SJSA1 (cell line): ENCODE data around the gene PRKCB. TPM values are rescaled to one million over a fixed set of nuclear protein-coding genes. Genes with fewer than 3 reads are reported as not detected.

Experiments used
- DNase-seq, 2 experiments: peaks; one replicate each; pipeline ENCODE4 v3.0.0-alpha.2; 2015 to 2020; ENCODE audit warnings: low spot score in 2 of 2, low read depth in 1 of 2
- H3K27ac ChIP-seq: fragments of 250-450 bp; sonication (Bioruptor Pico); 2 replicates; pipeline ENCODE4 v1.5.1; 2020; ENCODE audit warnings: mild to moderate bottlenecking, moderate library complexity
- H3K27me3 ChIP-seq: fragments of 250-450 bp; sonication (Bioruptor Pico); replicated peaks from 2 replicates; pipeline ENCODE4 v1.5.1; 2020; ENCODE audit warnings: mild to moderate bottlenecking, moderate library complexity
- H3K36me3 ChIP-seq: fragments of 250-450 bp; sonication (Bioruptor Pico); 2 replicates; pipeline ENCODE4 v1.5.1; 2020; ENCODE audit warnings: mild to moderate bottlenecking
- H3K4me1 ChIP-seq: fragments of 250-450 bp; sonication (Bioruptor Pico); replicated peaks from 2 replicates; pipeline ENCODE4 v1.6.1; 2021; ENCODE audit warnings: mild to moderate bottlenecking
- H3K4me3 ChIP-seq: fragments of 250-450 bp; sonication (Bioruptor Pico); 2 replicates; pipeline ENCODE4 v1.5.1; 2020; ENCODE audit warnings: mild to moderate bottlenecking
- H3K9me3 ChIP-seq: fragments of 250-450 bp; sonication (Bioruptor Pico); replicated peaks from 2 replicates; pipeline ENCODE4 v1.5.1; 2020; ENCODE audit warnings: mild to moderate bottlenecking
- total RNA-seq: library from RNA; depleted of rRNA; stranded (reverse); fragments of >200 nt; shearing (Covaris generic); gene quantifications from 2 replicates; pipeline ENCODE4 v1.2.3, GENCODE V29; 2014; rRNA removed

The PRKCB gene
- total RNA-seq: 1.8 and 4.2 TPM in 2 replicates

DNA sequence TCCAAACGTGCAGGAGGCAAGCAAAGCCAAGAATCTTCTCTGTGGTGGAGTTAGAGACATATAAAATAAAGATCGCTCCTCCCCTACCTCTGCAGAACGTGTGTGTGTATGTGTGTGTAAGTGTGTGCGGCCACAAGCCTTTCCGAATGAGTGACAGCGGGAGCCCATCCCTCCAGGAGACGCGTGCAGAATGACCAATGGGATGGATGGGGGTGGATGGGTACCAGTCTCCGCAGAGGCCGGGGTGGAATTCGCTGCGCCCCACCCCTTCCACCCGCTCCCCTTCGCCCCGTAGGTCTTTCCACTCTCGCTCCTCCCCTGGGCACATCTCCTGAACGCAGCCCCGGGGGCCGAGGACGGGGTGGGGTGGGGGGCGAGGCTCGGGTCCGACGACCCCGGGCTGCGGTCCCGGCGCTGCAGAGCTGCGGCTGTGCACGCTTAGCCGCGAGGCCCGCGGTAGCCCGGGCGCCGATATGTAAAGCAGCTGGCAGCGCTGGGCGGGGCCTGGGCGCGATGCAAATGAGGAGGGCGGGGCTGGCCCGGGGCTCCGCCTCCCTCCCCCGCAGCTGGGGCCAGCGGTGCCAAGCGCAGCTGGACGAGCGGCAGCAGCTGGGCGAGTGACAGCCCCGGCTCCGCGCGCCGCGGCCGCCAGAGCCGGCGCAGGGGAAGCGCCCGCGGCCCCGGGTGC lies at the start of gene PRKCB:
TSS of gene PRKCB (plus strand) at position 594 of the 688 bp plus-strand sequence.
- Histone ChIP-seq H3K27me3 (peaks cover 23% of the 10 kb centered on the region), H3K4me3 (peak within 1 kb of the TSS; percentile 40), H3K36me3 (no peaks in the 10 kb centered on the region), H3K9me3 (no peaks in the 10 kb centered on the region), H3K4me1 (peaks cover 23% of the 10 kb centered on the region), H3K27ac (no peak within 1 kb of the TSS)
- peak; percentile 64 to 73 for DNase-seq

DNA sequence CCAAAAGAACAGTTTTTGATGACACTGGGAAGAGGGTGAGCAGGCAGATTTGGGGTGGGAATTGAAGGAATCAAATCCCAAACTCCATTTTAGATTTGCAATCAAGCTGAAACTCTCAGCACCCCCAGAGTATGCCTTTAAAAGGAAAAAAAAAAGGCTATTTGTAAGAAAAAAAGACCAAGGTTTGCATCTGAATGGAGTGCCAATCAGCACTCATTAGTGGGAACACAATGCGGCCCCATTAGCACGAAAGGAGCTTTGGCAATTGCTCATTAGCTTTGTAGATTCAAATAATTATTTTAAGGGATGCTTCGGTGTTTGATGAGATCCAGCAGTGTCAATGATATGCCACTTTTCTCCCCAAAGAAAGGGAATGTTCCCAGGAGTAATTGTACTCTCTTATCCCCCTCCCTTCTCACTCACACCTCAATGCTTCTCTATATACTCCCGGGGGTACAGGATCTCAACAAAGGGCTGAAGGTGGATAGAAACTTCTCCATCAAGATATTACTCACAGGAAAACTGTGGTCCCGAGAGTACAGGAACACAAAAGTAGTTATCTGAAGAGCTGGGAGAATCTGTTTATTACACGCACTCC lies 48.7 kb upstream of the PRKCB start:
- H3K27ac ChIP-seq: no peak overlapping the region
- no peaks in the 10 kb centered on the region for H3K36me3 ChIP-seq
- H3K27me3 ChIP-seq: no peaks in the 10 kb centered on the region
- no peak overlapping the region for H3K4me3 ChIP-seq
- no peaks in the 10 kb centered on the region for H3K9me3 ChIP-seq
- no peaks in the 10 kb centered on the region for H3K4me1 ChIP-seq
- DNase-seq: no peak

DNA sequence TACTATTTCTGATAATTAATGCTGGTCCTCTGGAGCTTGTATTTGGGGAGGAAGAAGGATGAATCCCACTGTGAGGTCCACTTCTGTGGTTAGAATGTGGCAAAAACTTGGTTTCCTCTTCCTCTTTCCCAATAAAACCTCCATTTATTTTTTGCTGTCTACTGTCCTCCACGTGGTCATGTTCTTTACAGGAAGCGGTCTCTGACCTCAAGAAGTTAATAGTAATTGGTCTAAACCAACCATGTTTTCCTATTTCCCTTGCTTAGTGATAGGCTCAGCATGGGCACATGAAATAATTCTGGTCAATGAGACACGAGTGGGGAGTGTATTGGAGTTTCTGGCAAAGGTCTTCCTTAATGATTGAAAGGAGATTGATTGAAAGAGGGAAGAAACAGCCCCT lies 47.1 kb upstream of the PRKCB start:
- Histone ChIP-seq H3K27me3 (no peaks in the 10 kb centered on the region), H3K36me3 (no peaks in the 10 kb centered on the region), H3K27ac (no peak overlapping the region), H3K4me3 (no peak overlapping the region), H3K9me3 (no peaks in the 10 kb centered on the region), H3K4me1 (no peaks in the 10 kb centered on the region)
- DNase-seq: no peak

DNA sequence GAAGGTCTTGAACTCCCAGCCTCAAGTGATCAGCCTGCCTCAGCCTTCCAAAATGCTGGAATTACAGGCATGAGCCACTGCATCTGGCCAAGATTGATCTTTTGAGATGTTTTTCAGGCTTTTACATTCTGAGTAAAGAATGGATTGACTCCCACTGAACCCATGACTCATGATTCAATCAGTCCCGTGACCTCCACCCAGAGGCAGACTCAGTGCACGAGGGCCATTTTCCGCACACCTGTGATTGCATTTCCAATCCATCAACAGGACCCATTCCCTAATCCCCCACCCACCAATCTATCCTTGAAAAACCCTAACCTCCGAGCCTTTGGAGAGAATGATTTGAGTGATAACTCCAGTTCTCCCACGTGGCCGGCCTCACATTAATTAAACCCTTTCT lies 40.4 kb upstream of the PRKCB start:
- Histone ChIP-seq H3K36me3 (no peaks in the 10 kb centered on the region), H3K9me3 (no peaks in the 10 kb centered on the region), H3K27ac (no peak overlapping the region), H3K4me1 (no peaks in the 10 kb centered on the region), H3K4me3 (no peak overlapping the region), H3K27me3 (no peaks in the 10 kb centered on the region)
- no peak for DNase-seq

DNA sequence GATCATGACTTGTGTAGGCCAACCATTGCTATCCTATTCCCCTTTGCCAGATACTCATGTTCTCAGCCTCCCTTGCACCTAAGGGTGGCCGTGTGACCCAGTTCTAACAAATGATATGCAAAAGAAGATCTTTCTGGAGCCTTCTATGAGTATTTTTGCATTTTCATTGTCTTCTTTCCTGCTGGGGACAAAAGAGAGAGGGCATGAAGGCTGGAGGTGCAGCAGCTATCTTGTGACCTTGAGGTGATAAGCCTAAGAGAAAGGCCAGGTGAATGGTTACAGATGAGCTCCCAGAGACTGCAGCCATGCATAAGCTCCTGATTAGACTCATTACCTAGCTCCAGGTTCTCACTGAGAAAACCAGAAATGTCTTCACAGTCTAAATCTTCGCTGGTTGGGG lies 38.8 kb upstream of the PRKCB start:
- Histone ChIP-seq H3K9me3 (no peaks in the 10 kb centered on the region), H3K4me3 (no peak overlapping the region), H3K36me3 (no peaks in the 10 kb centered on the region), H3K4me1 (no peaks in the 10 kb centered on the region), H3K27me3 (no peaks in the 10 kb centered on the region), H3K27ac (no peak overlapping the region)
- no peak for DNase-seq

DNA sequence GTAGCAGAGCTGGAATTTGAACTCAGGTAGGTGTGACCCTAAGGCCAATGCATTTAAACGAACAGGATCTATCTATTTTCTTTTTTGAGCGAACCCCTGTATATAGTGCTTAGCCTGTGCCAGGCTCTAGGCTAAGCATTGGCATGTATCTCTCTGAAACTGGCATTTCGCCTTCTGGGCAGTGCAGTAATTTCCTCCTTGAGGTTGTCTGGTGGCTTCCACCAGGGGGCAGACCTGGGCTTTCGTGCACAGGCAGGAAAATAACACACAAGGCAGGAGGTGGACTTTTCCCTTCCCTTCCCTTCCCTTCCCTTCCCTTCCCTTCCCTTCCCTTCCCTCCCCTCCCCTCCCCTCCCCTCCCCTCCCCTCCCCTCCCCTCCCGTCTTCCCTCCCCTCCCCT lies 34.4 kb upstream of the PRKCB start:
- no peaks in the 10 kb centered on the region for H3K36me3 ChIP-seq
- no peak overlapping the region for H3K27ac ChIP-seq
- no peak overlapping the region for H3K4me3 ChIP-seq
- H3K9me3 ChIP-seq: no peaks in the 10 kb centered on the region
- H3K27me3 ChIP-seq: no peaks in the 10 kb centered on the region
- H3K4me1 ChIP-seq: peaks cover 7% of the 10 kb centered on the region
- DNase-seq: peak; percentile 31 to 72

DNA sequence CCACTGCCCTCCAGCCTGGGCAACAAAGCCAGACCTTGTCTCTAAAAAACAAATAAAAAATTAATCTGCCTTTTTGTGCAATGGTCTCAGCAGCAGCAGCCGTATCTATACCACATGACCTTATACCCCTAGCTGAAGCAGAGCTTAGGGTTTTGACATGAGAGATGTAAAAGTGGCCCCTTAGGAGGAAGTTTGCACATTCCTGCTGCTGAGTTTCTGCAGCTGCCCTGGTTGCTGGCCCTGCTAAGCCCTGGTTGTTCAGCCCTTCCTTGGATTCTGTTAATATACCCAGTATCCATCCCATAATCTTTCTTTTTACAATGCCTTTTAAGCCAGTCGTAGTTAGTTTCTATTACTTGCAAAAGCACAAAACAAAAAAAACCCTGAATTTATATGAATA lies 33.0 kb upstream of the PRKCB start:
- no peaks in the 10 kb centered on the region for H3K9me3 ChIP-seq
- H3K27me3 ChIP-seq: no peaks in the 10 kb centered on the region
- peaks cover 7% of the 10 kb centered on the region for H3K4me1 ChIP-seq
- H3K27ac ChIP-seq: no peak overlapping the region
- DNase-seq: no peak
- H3K4me3 ChIP-seq: no peak overlapping the region
- H3K36me3 ChIP-seq: no peaks in the 10 kb centered on the region

DNA sequence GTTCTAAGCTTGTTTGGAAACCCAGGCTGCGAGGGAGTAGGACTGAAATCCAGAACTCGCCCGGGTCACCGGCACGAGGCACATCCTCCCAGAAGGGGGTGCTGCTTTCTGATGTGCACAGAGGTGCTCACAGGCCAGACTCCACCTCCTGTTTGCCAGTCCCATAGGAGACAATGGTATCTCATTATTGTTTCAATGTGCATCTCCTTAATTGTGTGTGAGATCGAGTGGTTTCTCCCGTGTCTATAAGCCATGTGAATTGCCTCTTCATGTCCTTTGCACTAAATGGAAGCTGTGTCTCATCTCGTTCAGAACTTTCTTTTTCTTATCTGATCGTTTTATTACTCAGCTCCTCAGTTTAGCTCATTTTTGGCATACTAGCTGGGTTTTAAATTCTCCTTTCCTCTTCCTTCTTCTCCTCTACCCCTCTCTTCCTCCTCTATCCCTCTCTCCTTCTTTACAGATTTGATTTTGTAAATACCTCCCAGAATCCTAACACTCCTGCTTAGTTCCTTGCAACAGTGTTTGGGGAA lies 32.1 kb upstream of the PRKCB start:
- Histone ChIP-seq H3K36me3 (no peaks in the 10 kb centered on the region), H3K4me1 (peaks cover 7% of the 10 kb centered on the region), H3K9me3 (no peaks in the 10 kb centered on the region), H3K27ac (no peak overlapping the region), H3K4me3 (no peak overlapping the region), H3K27me3 (no peaks in the 10 kb centered on the region)
- peak; percentile 34 to 63 for DNase-seq

DNA sequence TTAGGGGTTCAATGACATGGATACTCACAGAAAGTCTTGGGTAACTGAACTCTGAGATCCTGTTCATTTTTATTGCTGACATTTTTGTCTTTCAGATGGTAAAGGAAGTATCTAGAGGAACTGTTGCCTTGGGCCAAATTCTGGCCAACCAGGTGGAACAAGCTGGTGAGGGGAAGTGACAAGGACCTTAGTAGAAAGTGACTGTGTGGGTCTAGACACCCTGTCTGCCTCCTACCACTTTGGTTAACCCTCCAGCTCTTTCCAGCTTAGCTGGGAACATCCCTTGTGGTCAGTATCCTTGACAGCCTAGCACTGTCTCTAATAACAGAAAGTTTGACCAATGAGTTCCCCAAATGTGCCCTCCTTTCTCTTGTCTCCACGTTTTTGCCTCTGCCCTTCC lies 28.8 kb upstream of the PRKCB start:
- no peak for DNase-seq

DNA sequence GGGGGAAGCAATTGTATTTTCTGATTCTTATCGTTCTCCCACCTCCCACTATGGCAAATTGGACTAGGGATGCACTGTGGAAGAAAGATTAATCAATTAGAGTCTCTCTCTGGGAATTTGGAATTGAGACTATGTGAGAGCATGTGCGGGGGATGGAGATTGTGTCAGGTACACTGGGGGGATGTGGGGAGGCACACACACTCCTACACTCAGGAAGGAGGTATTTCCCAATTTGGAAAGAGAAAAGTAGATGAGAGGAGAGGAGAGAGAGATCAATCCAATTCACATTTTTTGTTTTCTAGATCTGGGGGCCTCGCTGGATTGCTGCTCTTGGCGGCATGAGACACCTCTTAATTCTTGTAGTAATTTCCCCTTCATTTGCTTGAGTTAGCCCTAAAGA lies 14.3 kb upstream of the PRKCB start:
- Histone ChIP-seq H3K36me3 (no peaks in the 10 kb centered on the region), H3K9me3 (no peaks in the 10 kb centered on the region)
- no peak for DNase-seq

More for the DNA sequence above, 28.8 kb upstream of the PRKCB start:
- Histone ChIP-seq H3K9me3 (no peaks in the 10 kb centered on the region), H3K4me3 (no peak overlapping the region), H3K36me3 (no peaks in the 10 kb centered on the region), H3K4me1 (peaks cover 7% of the 10 kb centered on the region), H3K27me3 (no peaks in the 10 kb centered on the region), H3K27ac (no peak overlapping the region)

DNA sequence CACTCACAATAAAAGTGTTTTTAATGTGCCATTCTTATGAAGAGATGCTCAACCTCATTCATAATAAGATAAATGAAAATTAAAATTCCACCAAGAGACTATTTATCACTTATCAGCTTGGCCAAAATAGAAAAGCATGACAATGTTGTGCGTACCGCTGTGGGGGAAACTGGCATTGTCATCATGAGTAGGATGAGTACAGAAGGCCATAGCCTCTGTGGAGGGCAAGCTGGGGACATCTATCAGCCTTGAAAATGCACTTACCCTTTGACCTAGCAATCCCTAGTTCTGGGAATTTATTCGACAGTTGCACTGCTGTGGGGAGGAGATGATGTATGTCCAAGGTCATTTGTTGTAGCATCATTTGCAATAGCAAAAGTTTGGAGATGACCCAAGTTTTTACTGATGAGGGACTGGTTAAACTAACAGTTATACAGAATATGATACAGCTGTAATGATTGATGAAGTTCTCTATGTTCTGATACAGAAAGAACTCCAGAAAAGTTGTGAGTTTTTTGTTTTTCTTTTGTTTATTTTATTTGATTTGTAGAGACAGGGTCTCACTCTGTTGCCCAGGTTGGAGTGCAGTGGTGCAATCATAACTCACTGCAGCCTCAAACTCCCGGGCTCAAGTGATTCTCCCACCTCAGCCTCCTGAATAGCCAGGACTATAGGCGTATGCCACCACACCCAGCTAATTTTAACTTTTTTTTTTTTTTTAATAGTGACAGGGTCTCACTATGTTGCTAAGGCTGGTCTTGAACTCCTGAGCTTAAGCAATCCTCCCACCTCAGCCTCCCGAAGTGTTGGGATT lies 13.7 kb upstream of the PRKCB start:
- Histone ChIP-seq H3K27me3 (0 out of 2 replicates have a peak, but pooled peaks cover 2% of the 10 kb centered on the region), H3K27ac (no peak overlapping the region), H3K4me3 (no peak overlapping the region), H3K4me1 (no peaks in the 10 kb centered on the region), H3K36me3 (no peaks in the 10 kb centered on the region), H3K9me3 (no peaks in the 10 kb centered on the region)
- DNase-seq: no peak

More for the DNA sequence above, 14.3 kb upstream of the PRKCB start:
- H3K27ac ChIP-seq: no peak overlapping the region
- H3K4me1 ChIP-seq: no peaks in the 10 kb centered on the region
- H3K4me3 ChIP-seq: no peak overlapping the region
- H3K27me3 ChIP-seq: no peaks in the 10 kb centered on the region

DNA sequence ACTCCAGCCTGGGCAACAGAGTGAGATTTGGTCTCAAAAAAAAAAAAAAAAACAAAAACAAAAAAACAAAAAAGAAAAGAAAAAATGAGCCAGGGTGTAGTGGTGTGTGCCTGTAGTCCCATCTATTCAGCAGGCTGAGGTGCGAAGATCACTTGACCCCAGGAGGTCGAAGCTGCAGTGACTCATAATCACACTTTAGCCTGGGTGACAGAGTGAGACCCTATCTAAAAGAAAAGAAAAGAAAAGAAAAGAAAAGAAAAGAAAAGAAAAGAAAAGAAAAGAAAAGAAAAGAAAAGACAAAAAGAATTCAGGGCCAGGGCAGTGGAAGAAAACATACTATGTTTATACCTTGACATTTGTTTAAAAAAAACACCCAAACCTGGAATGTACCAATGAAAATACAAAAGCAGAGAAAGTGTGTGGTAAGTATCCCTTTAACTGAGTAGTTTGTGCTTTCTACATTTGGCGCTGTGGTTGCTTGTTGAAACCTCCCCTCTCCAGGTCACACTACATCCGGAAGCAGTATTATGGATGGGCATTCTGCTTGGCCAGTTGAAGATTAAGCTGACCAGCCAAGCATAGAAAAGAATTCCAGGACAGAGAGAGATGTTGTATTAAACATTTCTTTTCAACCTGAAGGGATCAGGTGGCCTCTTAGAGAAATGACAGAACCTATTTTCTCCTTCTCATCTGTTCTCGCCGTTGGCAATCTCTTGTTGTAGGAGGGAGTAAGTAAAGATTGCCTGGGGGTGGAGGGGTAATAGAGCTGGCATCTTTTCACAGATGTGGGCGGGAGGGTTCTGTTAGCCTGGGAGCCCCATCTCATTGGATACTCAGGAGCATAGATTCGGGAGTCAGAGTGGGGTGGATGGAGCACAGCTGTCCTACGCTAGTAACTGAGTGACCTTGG lies 12.1 kb upstream of the PRKCB start:
- H3K27ac ChIP-seq: no peak overlapping the region
- DNase-seq: no peak
- H3K9me3 ChIP-seq: no peaks in the 10 kb centered on the region
- H3K4me1 ChIP-seq: no peaks in the 10 kb centered on the region
- H3K36me3 ChIP-seq: no peaks in the 10 kb centered on the region
- H3K27me3 ChIP-seq: 0 out of 2 replicates have a peak, but pooled peaks cover 3% of the 10 kb centered on the region
- no peak overlapping the region for H3K4me3 ChIP-seq

DNA sequence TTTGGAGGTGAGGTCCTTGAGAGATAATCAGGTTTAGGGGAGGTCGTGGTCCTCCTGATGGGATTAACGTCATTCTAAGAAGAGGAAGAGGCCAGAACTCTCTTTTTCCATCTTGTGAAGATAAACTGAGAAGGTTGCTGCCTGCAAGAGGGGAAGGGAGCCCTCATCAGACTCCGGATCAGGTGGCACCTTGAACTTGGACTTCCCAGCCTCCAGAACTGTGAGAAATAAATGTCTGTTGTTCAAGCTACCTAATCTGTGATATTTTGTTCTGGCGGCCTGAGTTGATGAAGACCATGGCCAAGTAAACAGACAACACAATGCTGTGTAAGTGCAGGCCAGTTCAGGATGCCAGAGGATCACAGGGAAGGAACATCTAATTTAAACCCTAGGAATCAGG lies 10.9 kb upstream of the PRKCB start:
- DNase-seq: no peak

More for the DNA sequence above, 10.9 kb upstream of the PRKCB start:
- Histone ChIP-seq H3K27ac (no peak overlapping the region), H3K4me1 (no peaks in the 10 kb centered on the region), H3K36me3 (no peaks in the 10 kb centered on the region), H3K9me3 (no peaks in the 10 kb centered on the region), H3K27me3 (0 out of 2 replicates have a peak, but pooled peaks cover 3% of the 10 kb centered on the region), H3K4me3 (no peak overlapping the region)
